IMR-90 (cell line): ENCODE data around the gene KIF16B. TPM values are rescaled to one million over a fixed set of nuclear protein-coding genes. Genes with fewer than 3 reads are reported as not detected.

Source experiments
- ATAC-seq: fragments of 200-7000 bp; cut with Tn5 transposase; 2 replicates; pipeline ENCODE4 v1.9.1; 2020; ENCODE audit warnings: low read depth, mild to moderate bottlenecking, moderate library complexity
- BruUV-seq: library from RNA; stranded (reverse); fragments of 400-500 nt; replicated peaks from 2 replicates; lab custom pipeline; 2021; lab: Mats Ljungman, UMichigan
- CTCF ChIA-PET: fragments of 300-600 bp; formaldehyde crosslinking; extraction: SDS; loops from one replicate; lab custom pipeline; 2021; ENCODE audit warnings: antibody characterized with exemption; lab: Yijun Ruan, JAX
- POLR2A ChIA-PET: fragments of 300-600 bp; sonication (Branson Sonifier 250); formaldehyde crosslinking; loops from one replicate; lab custom pipeline; 2022; ENCODE audit warnings: antibody characterized with exemption; ENCODE audit not compliant: unreplicated experiment; lab: Charles Lee
- DNase-seq: peaks from one replicate; pipeline ENCODE4 v3.0.0; 2013
- H2AFZ ChIP-seq: replicated peaks from 2 replicates; pipeline ENCODE3; 2013; ENCODE audit warnings: low read length, mild to moderate bottlenecking; ENCODE audit not compliant: poor library complexity
- H2AK5ac ChIP-seq: 2 replicates; pipeline ENCODE4 v1.6.1; 2013; ENCODE audit warnings: low read depth, low read length, inconsistent platforms
- H2AK9ac ChIP-seq: replicated peaks from 2 replicates; pipeline ENCODE3; 2013; ENCODE audit warnings: mild to moderate bottlenecking, low read depth, low read length, moderate library complexity; ENCODE audit not compliant: poor library complexity
- H2BK120ac ChIP-seq: 2 replicates; pipeline ENCODE4 v1.6.1; 2013; ENCODE audit warnings: low read depth, low read length, inconsistent platforms
- H2BK15ac ChIP-seq: 3 replicates; pipeline ENCODE4 v1.6.1; 2013; ENCODE audit warnings: low read depth, low read length, inconsistent platforms
- H2BK20ac ChIP-seq: 2 replicates; pipeline ENCODE4 v1.6.1; 2013; ENCODE audit warnings: low read depth, mild to moderate bottlenecking, inconsistent platforms, low read length, moderate library complexity
- H2BK5ac ChIP-seq: 2 replicates; pipeline ENCODE4 v1.6.1; 2013; ENCODE audit warnings: mild to moderate bottlenecking, low read depth, low read length, inconsistent platforms; ENCODE audit not compliant: poor library complexity, severe bottlenecking
- H3K14ac ChIP-seq: replicated peaks from 2 replicates; pipeline ENCODE4 v1.6.1; 2013; ENCODE audit warnings: low read depth, low read length, inconsistent platforms
- H3K18ac ChIP-seq: 2 replicates; pipeline ENCODE4 v1.6.1; 2013; ENCODE audit warnings: low read depth, low read length, control low read depth
- H3K23ac ChIP-seq: 2 replicates; pipeline ENCODE4 v1.6.1; 2013; ENCODE audit warnings: low read depth, low read length, inconsistent platforms
- H3K27ac ChIP-seq: 2 replicates; pipeline ENCODE4 v1.5.1; 2013; ENCODE audit warnings: mild to moderate bottlenecking, control low read depth, low read length; ENCODE audit not compliant: insufficient read depth
- H3K27me3 ChIP-seq: 2 replicates; pipeline ENCODE4 v1.6.1; 2013; ENCODE audit warnings: low read length; ENCODE audit not compliant: control insufficient read depth, insufficient read depth
- H3K36me3 ChIP-seq: 2 replicates; pipeline ENCODE4 v1.6.1; 2013; ENCODE audit warnings: low read length, mixed read lengths; ENCODE audit not compliant: control insufficient read depth, insufficient read depth
- H3K4ac ChIP-seq: 2 replicates; pipeline ENCODE4 v1.6.1; 2013; ENCODE audit warnings: low read depth, low read length, inconsistent platforms
- H3K4me1 ChIP-seq: 2 replicates; pipeline ENCODE4 v1.6.1; 2013; ENCODE audit warnings: low read length, mixed read lengths; ENCODE audit not compliant: control insufficient read depth, insufficient read depth
- H3K4me2 ChIP-seq: 2 replicates; pipeline ENCODE4 v1.6.1; 2013; ENCODE audit warnings: low read depth, mild to moderate bottlenecking, control low read depth, low read length, moderate library complexity
- H3K4me3 ChIP-seq: 2 replicates; pipeline ENCODE4 v1.5.1; 2013; ENCODE audit warnings: low read depth, mild to moderate bottlenecking, control low read depth, low read length, moderate library complexity; ENCODE audit not compliant: insufficient read depth
- H3K56ac ChIP-seq: 2 replicates; pipeline ENCODE4 v1.6.1; 2013; ENCODE audit warnings: low read length, inconsistent platforms; ENCODE audit not compliant: insufficient read depth; ENCODE audit errors: extremely low read depth
- H3K79me1 ChIP-seq, 2 experiments: 2 replicates each; pipeline ENCODE4 v1.6.1; 2013; ENCODE audit warnings: low read length in 2 of 2, inconsistent platforms in 1 of 2, low read depth in 1 of 2
- H3K9ac ChIP-seq: 2 replicates; pipeline ENCODE4 v1.6.1; 2013; ENCODE audit warnings: low read depth, low read length, control low read depth
- H3K9me1 ChIP-seq: 2 replicates; pipeline ENCODE4 v1.6.1; 2013; ENCODE audit warnings: low read length, inconsistent platforms; ENCODE audit not compliant: insufficient read depth
- H3K9me3 ChIP-seq: 2 replicates; pipeline ENCODE4 v1.6.1; 2013; ENCODE audit warnings: low read length; ENCODE audit not compliant: control insufficient read depth, insufficient read depth
- H4K20me1 ChIP-seq: 2 replicates; pipeline ENCODE4 v1.6.1; 2013; ENCODE audit warnings: low read length, inconsistent platforms; ENCODE audit not compliant: insufficient read depth
- H4K5ac ChIP-seq: 2 replicates; pipeline ENCODE4 v1.6.1; 2013; ENCODE audit warnings: mild to moderate bottlenecking, low read depth, low read length, control low read depth
- H4K8ac ChIP-seq, 2 experiments: 2 replicates each; pipeline ENCODE4 v1.6.1; 2013; ENCODE audit warnings: low read depth in 2 of 2, low read length in 2 of 2, control low read depth in 1 of 2, inconsistent platforms in 1 of 2
- H4K91ac ChIP-seq: 2 replicates; pipeline ENCODE4 v1.6.1; 2013; ENCODE audit warnings: low read depth, low read length, inconsistent platforms; ENCODE audit not compliant: insufficient read depth
- BHLHE40 ChIP-seq: fragments of 150-350 bp; IDR thresholded peaks from 2 replicates; pipeline ENCODE4 v1.6.1; 2016; ENCODE audit warnings: mild to moderate bottlenecking, low read depth, low read length
- CEBPB ChIP-seq: IDR thresholded peaks from 2 replicates; pipeline ENCODE4 v1.6.1; 2012; ENCODE audit warnings: low read depth, low read length, improper control_type of control experiment
- CHD1 ChIP-seq: IDR thresholded peaks from 2 replicates; pipeline ENCODE4 v1.6.1; 2012; ENCODE audit warnings: low read depth, low read length, improper control_type of control experiment
- FOS ChIP-seq: fragments of 150-350 bp; IDR thresholded peaks from 2 replicates; pipeline ENCODE4 v1.6.1; 2016; ENCODE audit warnings: low read depth, low read length
- MAFK ChIP-seq: IDR thresholded peaks from 2 replicates; pipeline ENCODE4 v1.6.1; 2012; ENCODE audit warnings: low read depth, low read length, improper control_type of control experiment
- MAZ ChIP-seq: IDR thresholded peaks from 2 replicates; pipeline ENCODE4 v1.6.1; 2012; ENCODE audit warnings: low read depth, mild to moderate bottlenecking, low read length, improper control_type of control experiment, moderate library complexity, borderline replicate concordance
- MXI1 ChIP-seq: IDR thresholded peaks from 2 replicates; pipeline ENCODE4 v1.6.1; 2012; ENCODE audit warnings: low read depth, mild to moderate bottlenecking, low read length, moderate library complexity, borderline replicate concordance
- NFE2L2 ChIP-seq: fragments of 150-350 bp; IDR thresholded peaks from 2 replicates; pipeline ENCODE4 v1.6.1; 2016; ENCODE audit warnings: low read depth, mild to moderate bottlenecking, low read length
- POLR2A ChIP-seq: IDR thresholded peaks from 2 replicates; pipeline ENCODE4 v1.6.1; 2012; ENCODE audit warnings: mild to moderate bottlenecking, low read depth, low read length
- RAD21 ChIP-seq: IDR thresholded peaks from 2 replicates; pipeline ENCODE4 v1.6.1; 2012; ENCODE audit warnings: low read length, improper control_type of control experiment
- RCOR1 ChIP-seq: IDR thresholded peaks from 2 replicates; pipeline ENCODE4 v1.6.1; 2012; ENCODE audit warnings: mild to moderate bottlenecking, low read length, improper control_type of control experiment; ENCODE audit not compliant: insufficient replicate concordance
- RFX5 ChIP-seq: IDR thresholded peaks from 2 replicates; pipeline ENCODE4 v1.8.0; 2012; ENCODE audit warnings: low read depth, mild to moderate bottlenecking, low read length, moderate library complexity
- SMC3 ChIP-seq: fragments of 150-350 bp; IDR thresholded peaks from 2 replicates; pipeline ENCODE4 v1.6.1; 2016; ENCODE audit warnings: low read depth, mild to moderate bottlenecking, antibody characterized with exemption, low read length, moderate library complexity
- WGBS, 2 experiments: methylation state at CpG; one replicate each; pipeline versions ENCODE4 v1.1.5 to v1.1.7; 2013; ENCODE audit warnings: missing lambda C conversion rate in 2 of 2; ENCODE audit not compliant: insufficient read length in 1 of 2; ENCODE audit errors: extremely low coverage in 2 of 2; 5-methylcytosine and 5-hydroxymethylcytosine counted together
- dilution Hi-C: fragments of 300-500 bp; cut with HindIII; formaldehyde crosslinking; loops from one replicate; pipeline ENCODE4 v1.14.3; 2018; ENCODE audit warnings: low sequenced_read_pairs; ENCODE audit not compliant: unreplicated experiment
- in situ Hi-C: fragments of 300-500 bp; cut with MboI; formaldehyde crosslinking; loops from 3 replicates; pipeline ENCODE4 v1.14.3; 2019; ENCODE audit warnings: low sequenced_read_pairs, inconsistent platforms, mixed read lengths
- intact Hi-C: fragments of 100-400 bp; cut with micrococcal nuclease; formaldehyde crosslinking; loops from 2 replicates; pipeline ENCODE4 v1.10.0; 2022
- polyA plus RNA-seq, 3 experiments: library from polyadenylated mRNA; depleted of rRNA; stranded (reverse); fragments of >200 nt; gene quantifications; 2 replicates each; pipeline ENCODE4 v1.2.3, GENCODE V29; 2012; ENCODE audit warnings: low replicate concordance in 1 of 3
- total RNA-seq: library from RNA; depleted of rRNA; stranded (reverse); fragments of >200 nt; gene quantifications from 2 replicates; pipeline ENCODE4 v1.2.3, GENCODE V29; 2012
- TF ChIP-seq, protein P1 (sequence below): fragments of 150-350 bp; IDR thresholded peaks from 2 replicates; pipeline ENCODE4 v1.6.1; 2017; ENCODE audit warnings: mild to moderate bottlenecking, antibody characterized with exemption, low read length, low read depth
- TF ChIP-seq, protein P2 (sequence below): conservative IDR thresholded peaks from 2 replicates; pipeline ENCODE4 v1.5.1; 2012; ENCODE audit warnings: mild to moderate bottlenecking, low read depth, low read length, improper control_type of control experiment
- TF ChIP-seq, protein P3 (sequence below): fragments of 150-350 bp; IDR thresholded peaks from 2 replicates; pipeline ENCODE4 v1.6.1; 2016; ENCODE audit warnings: low read depth, mild to moderate bottlenecking, low read length, moderate library complexity, borderline replicate concordance

Gene KIF16B
- total and polyA plus RNA-seq, 2 of the 4 experiments (the other 2 are of a cell fraction): 4.7 to 10.0 TPM

DNA sequence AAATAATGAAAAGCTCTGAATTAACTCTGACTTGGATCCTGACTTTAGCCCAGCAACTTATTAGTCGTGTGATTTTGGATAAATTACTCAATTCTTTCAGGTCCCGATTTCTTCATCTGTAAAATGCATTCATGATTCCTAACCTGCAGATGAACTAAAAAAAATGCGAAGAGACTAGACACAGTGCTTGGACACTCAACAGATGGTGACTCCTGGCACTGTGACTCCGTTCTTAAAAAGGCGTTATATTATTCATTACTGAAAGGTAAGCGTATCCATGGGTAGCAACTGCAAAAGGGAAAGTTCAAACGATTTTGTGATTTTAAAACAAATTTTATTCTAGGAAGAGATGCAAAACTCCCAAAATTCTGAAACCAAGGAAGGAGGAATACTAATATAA is 226.3 kb downstream of the KIF16B start:
- Histone ChIP-seq H4K8ac (no peak overlapping the region), H3K9ac (no peak overlapping the region), H2BK20ac (no peak overlapping the region), H3K4me2 (no peak overlapping the region), H2AFZ (no peak overlapping the region), H4K91ac (no peak overlapping the region), H3K56ac (no peak overlapping the region), H3K27me3 (no peaks in the 10 kb centered on the region), H3K4me1 (no peaks in the 10 kb centered on the region), H2AK5ac (no peak overlapping the region), H3K4ac (no peak overlapping the region), H3K9me3 (no peaks in the 10 kb centered on the region), H2AK9ac (no peak overlapping the region), H3K23ac (no peak overlapping the region), H4K20me1 (no peaks in the 10 kb centered on the region), H2BK15ac (no peak overlapping the region), H3K36me3 (no peaks in the 10 kb centered on the region), H3K18ac (no peak overlapping the region), H3K14ac (no peak overlapping the region), H4K5ac (no peak overlapping the region), H3K9me1 (no peaks in the 10 kb centered on the region), H3K79me1 (no peaks in the 10 kb centered on the region; a peak in 1 of 4 replicates), H3K27ac (no peak overlapping the region), H2BK5ac (no peak overlapping the region), H3K4me3 (no peak overlapping the region), H2BK120ac (no peak overlapping the region)
- in situ Hi-C loops (no loop called here), intact Hi-C loops (no loop called here), dilution Hi-C loops (no loop called here)
- no TSS peak for BruUV-seq
- POLR2A ChIA-PET: no interaction called here
- DNase-seq (no peak), ATAC-seq (no peak)
- CTCF ChIA-PET: no interaction called here
- TF ChIP-seq SMC3: no peak
- TF ChIP-seq RCOR1: no peak
- no peak for TF ChIP-seq POLR2A
- no peak for TF ChIP-seq CHD1
- no peak for TF ChIP-seq NFE2L2
- TF ChIP-seq CEBPB: no peak
- no peak for TF ChIP-seq RFX5
- TF ChIP-seq MAZ: no peak
- no peak for TF ChIP-seq BHLHE40
- TF ChIP-seq, protein P1, sequence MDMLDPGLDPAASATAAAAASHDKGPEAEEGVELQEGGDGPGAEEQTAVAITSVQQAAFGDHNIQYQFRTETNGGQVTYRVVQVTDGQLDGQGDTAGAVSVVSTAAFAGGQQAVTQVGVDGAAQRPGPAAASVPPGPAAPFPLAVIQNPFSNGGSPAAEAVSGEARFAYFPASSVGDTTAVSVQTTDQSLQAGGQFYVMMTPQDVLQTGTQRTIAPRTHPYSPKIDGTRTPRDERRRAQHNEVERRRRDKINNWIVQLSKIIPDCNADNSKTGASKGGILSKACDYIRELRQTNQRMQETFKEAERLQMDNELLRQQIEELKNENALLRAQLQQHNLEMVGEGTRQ: no peak
- TF ChIP-seq, protein P2, sequence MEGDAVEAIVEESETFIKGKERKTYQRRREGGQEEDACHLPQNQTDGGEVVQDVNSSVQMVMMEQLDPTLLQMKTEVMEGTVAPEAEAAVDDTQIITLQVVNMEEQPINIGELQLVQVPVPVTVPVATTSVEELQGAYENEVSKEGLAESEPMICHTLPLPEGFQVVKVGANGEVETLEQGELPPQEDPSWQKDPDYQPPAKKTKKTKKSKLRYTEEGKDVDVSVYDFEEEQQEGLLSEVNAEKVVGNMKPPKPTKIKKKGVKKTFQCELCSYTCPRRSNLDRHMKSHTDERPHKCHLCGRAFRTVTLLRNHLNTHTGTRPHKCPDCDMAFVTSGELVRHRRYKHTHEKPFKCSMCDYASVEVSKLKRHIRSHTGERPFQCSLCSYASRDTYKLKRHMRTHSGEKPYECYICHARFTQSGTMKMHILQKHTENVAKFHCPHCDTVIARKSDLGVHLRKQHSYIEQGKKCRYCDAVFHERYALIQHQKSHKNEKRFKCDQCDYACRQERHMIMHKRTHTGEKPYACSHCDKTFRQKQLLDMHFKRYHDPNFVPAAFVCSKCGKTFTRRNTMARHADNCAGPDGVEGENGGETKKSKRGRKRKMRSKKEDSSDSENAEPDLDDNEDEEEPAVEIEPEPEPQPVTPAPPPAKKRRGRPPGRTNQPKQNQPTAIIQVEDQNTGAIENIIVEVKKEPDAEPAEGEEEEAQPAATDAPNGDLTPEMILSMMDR: no peak
- no peak for TF ChIP-seq FOS
- no peak for TF ChIP-seq MXI1
- TF ChIP-seq, protein P3, sequence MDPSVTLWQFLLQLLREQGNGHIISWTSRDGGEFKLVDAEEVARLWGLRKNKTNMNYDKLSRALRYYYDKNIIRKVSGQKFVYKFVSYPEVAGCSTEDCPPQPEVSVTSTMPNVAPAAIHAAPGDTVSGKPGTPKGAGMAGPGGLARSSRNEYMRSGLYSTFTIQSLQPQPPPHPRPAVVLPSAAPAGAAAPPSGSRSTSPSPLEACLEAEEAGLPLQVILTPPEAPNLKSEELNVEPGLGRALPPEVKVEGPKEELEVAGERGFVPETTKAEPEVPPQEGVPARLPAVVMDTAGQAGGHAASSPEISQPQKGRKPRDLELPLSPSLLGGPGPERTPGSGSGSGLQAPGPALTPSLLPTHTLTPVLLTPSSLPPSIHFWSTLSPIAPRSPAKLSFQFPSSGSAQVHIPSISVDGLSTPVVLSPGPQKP: no peak
- no peak for TF ChIP-seq RAD21
- TF ChIP-seq MAFK: no peak
- WGBS, 2 experiments: 100% methylated on average over 1 of the region's 7 CpGs; no CpG with 5 or more reads in 1 of the 2 experiments
